Loucy (cell line): ENCODE measurements around the gene LZTS3.
"Not testable (repeated sequence)": the region's sequence is repeated elsewhere in the genome, so short reads cannot be mapped to it uniquely, and the experiment has no call there.

Source experiments
- EZH2phosphoT487 ChIP-seq: fragments of 200-600 bp; IDR thresholded peaks from 2 replicates; pipeline ENCODE4 v1.6.1; 2018; ENCODE audit warnings: antibody characterized with exemption, mild to moderate bottlenecking, moderate library complexity, borderline replicate concordance
- TF ChIP-seq, protein P1 (sequence below): fragments of 200-600 bp; sonication (generic); conservative IDR thresholded peaks from 2 replicates; pipeline ENCODE4 v1.5.1; 2014; ENCODE audit warnings: mild to moderate bottlenecking, antibody characterized with exemption, low read length

DNA sequence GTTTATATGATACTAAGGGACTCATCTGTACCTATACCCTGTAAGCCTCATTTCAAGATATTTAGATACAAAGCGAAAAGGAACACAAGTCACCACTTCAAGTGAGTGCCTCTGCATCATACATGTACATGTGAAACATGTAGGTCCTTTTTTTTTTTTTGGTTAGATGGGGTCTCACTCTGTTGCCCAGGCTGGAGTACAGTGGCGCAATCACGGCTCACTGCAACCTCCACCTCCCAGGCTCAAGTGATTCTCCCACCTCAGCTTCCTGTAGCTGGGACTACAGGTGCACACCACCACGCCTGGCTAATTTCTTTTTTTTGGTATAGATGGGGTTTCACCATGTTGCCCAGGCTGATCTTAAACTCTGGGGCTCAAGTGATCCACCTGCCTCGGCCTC is 9.1 kb upstream of the LZTS3 start:
- TF ChIP-seq, protein P1, sequence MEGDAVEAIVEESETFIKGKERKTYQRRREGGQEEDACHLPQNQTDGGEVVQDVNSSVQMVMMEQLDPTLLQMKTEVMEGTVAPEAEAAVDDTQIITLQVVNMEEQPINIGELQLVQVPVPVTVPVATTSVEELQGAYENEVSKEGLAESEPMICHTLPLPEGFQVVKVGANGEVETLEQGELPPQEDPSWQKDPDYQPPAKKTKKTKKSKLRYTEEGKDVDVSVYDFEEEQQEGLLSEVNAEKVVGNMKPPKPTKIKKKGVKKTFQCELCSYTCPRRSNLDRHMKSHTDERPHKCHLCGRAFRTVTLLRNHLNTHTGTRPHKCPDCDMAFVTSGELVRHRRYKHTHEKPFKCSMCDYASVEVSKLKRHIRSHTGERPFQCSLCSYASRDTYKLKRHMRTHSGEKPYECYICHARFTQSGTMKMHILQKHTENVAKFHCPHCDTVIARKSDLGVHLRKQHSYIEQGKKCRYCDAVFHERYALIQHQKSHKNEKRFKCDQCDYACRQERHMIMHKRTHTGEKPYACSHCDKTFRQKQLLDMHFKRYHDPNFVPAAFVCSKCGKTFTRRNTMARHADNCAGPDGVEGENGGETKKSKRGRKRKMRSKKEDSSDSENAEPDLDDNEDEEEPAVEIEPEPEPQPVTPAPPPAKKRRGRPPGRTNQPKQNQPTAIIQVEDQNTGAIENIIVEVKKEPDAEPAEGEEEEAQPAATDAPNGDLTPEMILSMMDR: not testable (repeated sequence)
- not testable (repeated sequence) for TF ChIP-seq EZH2phosphoT487
